ENCODE measurements around the gene NUDT3. TPM values are rescaled to one million over a fixed set of nuclear protein-coding genes. Genes with fewer than 3 reads are reported as not detected.

The NUDT3 gene
- total RNA-seq, 1 donor from 2014 or later, result 29.1 TPM

DNA sequence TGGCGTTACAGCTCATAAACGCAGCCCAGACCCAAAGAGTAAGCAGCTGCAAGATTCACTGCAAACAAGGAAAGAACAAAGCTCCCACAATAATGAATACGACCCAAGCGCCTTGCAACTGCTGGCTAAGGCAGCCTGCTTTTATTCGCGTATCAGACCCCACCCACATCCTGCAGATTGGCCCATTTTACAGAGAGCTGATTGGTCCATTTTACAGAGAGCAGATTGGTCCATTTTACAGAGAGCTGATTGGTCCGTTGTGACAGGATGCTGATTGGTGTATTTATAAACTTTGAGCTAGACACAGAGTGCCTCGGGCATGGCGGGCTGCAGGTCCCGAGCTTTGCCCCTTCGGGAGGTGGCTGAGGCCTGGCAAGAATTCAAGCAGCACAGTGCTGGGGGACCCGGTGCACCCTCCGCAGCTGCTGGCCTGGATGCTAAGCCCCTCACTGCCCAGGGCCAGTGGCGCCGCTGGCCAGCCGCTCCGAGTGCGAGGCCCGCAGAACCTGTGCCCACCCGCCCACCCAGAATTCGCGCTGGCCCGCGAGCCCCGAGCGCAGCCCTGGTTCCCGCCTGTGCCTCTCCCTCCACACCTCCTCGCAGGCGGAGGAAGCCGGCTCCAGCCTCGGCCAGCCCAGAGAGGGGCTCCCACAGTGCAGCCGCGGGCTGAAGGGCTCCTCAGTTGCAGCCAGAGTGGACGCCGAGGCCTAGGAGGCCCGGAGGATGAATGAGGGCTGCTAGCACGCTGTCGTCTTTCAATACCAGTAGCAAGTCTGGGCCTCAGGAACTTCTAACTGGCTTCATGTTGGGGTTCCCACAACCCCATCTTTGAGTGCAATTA, 44.6 kb upstream of the NUDT3 start:
- Histone ChIP-seq H3K4me1 (no peaks in the 10 kb centered on the region), H3K36me3 (no peaks in the 10 kb centered on the region), H3K4me3 (no peak overlapping the region), H3K9me3 (no peaks in the 10 kb centered on the region), H3K27ac (no peak overlapping the region), H3K27me3 (ENCODE audit: low read depth) (no peaks in the 10 kb centered on the region)
- no peak for DNase-seq
- ATAC-seq, result no peak
- intact Hi-C loops (cut with DNase I), result no loop called here
- TF ChIP-seq, protein P1, sequence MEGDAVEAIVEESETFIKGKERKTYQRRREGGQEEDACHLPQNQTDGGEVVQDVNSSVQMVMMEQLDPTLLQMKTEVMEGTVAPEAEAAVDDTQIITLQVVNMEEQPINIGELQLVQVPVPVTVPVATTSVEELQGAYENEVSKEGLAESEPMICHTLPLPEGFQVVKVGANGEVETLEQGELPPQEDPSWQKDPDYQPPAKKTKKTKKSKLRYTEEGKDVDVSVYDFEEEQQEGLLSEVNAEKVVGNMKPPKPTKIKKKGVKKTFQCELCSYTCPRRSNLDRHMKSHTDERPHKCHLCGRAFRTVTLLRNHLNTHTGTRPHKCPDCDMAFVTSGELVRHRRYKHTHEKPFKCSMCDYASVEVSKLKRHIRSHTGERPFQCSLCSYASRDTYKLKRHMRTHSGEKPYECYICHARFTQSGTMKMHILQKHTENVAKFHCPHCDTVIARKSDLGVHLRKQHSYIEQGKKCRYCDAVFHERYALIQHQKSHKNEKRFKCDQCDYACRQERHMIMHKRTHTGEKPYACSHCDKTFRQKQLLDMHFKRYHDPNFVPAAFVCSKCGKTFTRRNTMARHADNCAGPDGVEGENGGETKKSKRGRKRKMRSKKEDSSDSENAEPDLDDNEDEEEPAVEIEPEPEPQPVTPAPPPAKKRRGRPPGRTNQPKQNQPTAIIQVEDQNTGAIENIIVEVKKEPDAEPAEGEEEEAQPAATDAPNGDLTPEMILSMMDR (IDR thresholded peaks at IDR 0.05), result no peak

DNA sequence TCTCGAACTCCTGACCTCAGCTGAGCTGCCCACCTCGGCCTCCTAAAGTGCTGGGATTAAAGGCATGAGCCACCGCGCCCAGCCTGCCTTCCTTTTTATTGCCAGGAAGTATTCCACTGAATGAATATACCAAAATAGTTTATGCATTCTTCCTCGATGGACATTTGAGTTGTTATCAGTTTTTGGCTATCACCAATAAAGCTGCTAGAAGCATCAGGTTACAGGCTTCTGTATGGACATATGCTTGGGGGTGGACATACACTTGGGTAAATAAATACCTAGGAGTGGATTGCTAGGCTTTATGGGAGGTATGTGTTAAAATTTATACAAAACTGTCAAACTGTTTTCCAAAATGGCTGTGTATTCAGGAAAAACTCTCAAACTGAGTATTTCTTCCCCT, 43.4 kb upstream of the NUDT3 start:
- ATAC-seq, result no peak
- no peak overlapping the region for H3K4me3 ChIP-seq
- H3K36me3 ChIP-seq, result no peaks in the 10 kb centered on the region
- no peak for DNase-seq
- no peaks in the 10 kb centered on the region for H3K4me1 ChIP-seq
- no peak overlapping the region for H3K27ac ChIP-seq
- no peaks in the 10 kb centered on the region for H3K9me3 ChIP-seq
- no peaks in the 10 kb centered on the region for H3K27me3 ChIP-seq (ENCODE audit: low read depth)
- intact Hi-C loops (cut with DNase I), result no loop called here
- TF ChIP-seq, protein P1 (IDR thresholded peaks at IDR 0.05), result no peak

DNA sequence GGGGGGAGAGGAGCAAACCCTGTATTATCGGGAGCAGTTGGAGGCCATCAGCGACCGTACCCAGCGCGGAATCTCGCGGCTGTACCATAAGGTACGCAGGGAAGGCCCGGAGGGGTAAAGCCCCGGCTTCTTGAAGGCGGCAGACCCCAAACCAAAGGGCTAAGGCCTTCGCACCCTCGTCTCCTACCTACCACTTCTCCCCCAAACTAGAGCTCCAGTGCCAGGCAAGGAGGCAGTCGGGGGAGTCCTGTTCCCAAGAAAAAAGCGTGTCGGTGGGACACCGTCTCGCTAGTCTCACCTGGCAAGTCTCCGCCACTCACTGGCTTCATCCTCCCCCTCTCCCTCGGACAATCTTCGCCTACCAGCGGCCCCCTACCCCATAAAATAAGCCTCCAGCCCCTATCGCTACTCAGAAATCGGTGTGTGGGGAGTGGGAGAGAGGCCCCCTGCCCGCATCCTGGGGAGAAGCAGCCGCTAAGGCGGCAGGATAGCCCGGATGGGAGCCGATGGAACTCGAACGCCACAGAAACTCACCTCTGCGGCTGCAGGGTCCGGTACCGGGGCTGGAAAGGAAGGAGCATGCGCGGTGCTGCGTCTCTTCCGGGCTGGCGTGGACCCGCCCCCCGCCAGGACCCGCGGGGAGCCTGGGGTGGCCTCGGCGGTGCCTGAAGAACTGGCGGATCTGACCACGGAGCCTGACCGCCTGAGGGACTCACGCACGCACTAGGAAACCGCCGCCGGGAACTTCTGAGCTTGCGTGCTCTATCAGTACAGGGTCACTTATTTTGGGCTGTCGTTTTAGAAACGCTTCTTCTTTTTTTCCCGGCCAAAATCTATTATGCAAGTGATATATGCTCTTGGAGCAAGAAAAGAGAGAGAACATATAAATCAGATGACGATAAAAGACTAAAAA, 33.3 kb upstream of the NUDT3 start, which contains the start of gene RPS10:
TSS of gene RPS10 (minus strand) at position 572 of the 913 bp plus-strand sequence. CDS start 848 bp downstream, outside the sequence.
- H3K4me3 ChIP-seq, result peak within 1 kb of the TSS; percentile 70
- peaks cover 26% of the 10 kb centered on the region for H3K4me1 ChIP-seq
- intact Hi-C loops (cut with DNase I), result no loop called here
- peaks cover 41% of the 10 kb centered on the region for H3K36me3 ChIP-seq
- peak within 1 kb of the TSS; percentile 75 for H3K27ac ChIP-seq
- peak; percentile 95 for DNase-seq
- H3K9me3 ChIP-seq, result no peaks in the 10 kb centered on the region
- peak; percentile 100 for ATAC-seq
- TF ChIP-seq, protein P1 (IDR thresholded peaks at IDR 0.05), result no peak
- no peaks in the 10 kb centered on the region for H3K27me3 ChIP-seq (ENCODE audit: low read depth)

DNA sequence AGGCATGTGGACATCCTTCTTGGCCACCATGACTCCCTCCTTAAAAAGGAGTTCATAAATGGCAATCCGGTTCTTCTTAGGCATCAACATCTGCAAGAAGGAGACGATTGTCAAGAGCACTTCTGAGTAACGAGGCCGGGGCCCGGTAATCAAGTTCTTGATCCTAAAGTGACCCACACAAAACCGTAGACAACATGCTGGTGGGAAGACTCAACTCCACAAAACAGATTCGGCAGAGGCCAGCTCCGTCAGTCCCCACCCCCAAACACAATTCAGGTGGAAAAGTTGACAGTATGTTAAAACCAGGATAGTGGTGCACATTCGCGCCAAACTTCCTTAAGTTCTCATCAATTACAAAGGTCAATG, 32.6 kb upstream of the NUDT3 start:
- Histone ChIP-seq H3K27me3 (ENCODE audit: low read depth) (no peaks in the 10 kb centered on the region), H3K27ac (peak overlapping the region; percentile 75), H3K9me3 (no peaks in the 10 kb centered on the region), H3K4me3 (peak overlapping the region; percentile 70), H3K36me3 (peaks cover 48% of the 10 kb centered on the region), H3K4me1 (peaks cover 26% of the 10 kb centered on the region)
- ATAC-seq, result no peak
- no peak for DNase-seq
- TF ChIP-seq, protein P1 (IDR thresholded peaks at IDR 0.05), result no peak
- intact Hi-C loops (cut with DNase I), result no loop called here

DNA sequence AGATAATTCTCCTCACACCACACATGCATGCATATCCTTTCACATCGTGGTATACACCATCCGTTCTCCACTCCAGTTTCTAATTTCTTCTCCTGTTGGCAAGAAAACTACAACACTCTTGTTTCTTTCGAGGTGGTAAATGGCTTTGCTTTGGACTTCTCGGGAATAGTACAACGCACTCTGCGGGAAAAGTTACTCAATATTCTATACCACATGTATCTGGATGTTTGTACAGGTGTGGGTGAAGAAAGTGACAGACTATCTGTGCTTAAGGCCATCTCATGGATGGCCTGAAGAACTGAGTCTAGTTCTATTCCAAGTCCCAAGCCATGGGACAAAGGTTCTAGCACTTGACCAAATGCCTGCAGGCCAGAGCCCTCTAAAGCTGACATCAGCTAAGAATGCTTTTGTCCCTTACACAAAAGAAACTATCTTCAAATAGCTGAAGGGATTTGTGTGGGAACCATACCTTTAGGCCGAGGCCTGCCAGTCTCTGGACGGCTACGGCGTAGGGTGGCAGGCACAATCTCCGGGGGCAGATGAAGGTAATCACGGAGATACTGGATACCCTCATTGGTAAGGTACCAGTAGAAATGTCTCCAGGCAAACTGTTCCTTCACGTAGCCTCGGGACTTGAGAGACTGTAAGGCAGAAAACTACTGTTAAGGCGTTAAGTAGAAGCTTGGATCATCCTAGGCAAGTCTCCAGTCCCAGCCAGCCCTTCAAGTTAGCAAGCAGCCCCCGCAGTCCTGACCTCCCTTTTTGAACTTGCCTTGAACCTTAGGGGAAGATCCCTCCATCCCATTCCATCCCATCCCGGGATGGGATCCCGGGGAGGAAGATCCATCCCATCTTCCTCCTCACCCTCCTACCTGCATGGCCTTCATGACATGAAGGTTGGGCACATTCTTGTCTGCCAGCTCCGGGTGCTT, 32.0 kb upstream of the NUDT3 start:
- Histone ChIP-seq H3K9me3 (no peaks in the 10 kb centered on the region), H3K27me3 (ENCODE audit: low read depth) (no peaks in the 10 kb centered on the region), H3K27ac (peak overlapping the region; percentile 75), H3K4me3 (peak overlapping the region; percentile 70), H3K4me1 (peaks cover 26% of the 10 kb centered on the region), H3K36me3 (peaks cover 54% of the 10 kb centered on the region)
- DNase-seq (no peak), ATAC-seq (no peak)
- intact Hi-C loops (cut with DNase I), result no loop called here
- TF ChIP-seq, protein P1 (IDR thresholded peaks at IDR 0.05), result no peak

Measured in lower lobe of right lung (tissue), 2 donors.